GM19099 (cell line): ENCODE data around the gene CTDSPL.

Source experiments
- POLR2A ChIP-seq: IDR thresholded peaks from 3 replicates; pipeline ENCODE4 v1.6.1; 2011; ENCODE audit warnings: low read depth; ENCODE audit not compliant: insufficient read length; ENCODE audit errors: extremely low read depth

The CTDSPL gene

DNA sequence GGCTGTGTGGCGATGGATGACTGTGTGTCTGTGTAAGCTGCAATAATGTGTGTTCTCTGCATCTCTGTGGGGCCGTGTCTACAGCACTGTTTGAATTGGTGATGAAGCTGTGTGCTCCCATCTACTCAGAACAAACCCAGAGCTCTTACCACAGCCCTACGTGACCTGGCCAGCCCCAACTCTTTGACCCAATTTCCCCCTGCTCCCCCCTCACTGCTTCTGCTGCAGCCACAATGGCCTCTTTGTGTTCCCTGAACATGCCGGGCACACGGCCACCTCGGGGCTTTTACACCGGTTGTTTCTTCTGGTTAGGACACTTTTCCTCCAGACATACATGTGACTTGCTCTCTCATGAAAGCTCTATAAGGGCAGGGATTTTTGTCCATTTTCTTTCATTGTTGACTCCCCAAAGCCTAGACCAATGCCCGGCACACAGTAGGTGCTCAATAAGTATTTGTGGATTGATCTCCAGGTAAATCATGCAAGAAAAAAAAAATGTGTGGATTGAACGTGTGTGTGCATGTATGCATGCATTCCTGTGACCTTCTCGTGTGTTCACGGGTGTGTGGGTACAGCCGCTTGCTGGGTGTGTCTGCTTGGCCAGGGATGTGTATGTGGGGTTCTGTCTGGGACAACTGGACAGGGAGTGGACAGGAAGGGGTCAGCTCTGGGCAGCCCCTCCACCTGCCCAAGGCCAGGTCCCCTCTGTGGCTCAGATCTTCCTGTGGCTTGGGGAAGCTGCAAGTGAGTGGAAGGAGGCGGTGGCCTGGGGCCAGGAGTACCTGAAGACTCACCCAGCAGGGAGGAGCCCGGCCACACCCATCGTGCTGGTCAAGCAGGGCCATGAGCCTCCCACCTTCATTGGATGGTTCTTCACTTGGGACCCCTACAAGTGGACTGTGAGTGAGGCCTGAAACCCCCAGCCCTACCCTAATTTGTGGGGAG, 143.7 kb downstream of the CTDSPL start:
- TF ChIP-seq POLR2A, result no peak

DNA sequence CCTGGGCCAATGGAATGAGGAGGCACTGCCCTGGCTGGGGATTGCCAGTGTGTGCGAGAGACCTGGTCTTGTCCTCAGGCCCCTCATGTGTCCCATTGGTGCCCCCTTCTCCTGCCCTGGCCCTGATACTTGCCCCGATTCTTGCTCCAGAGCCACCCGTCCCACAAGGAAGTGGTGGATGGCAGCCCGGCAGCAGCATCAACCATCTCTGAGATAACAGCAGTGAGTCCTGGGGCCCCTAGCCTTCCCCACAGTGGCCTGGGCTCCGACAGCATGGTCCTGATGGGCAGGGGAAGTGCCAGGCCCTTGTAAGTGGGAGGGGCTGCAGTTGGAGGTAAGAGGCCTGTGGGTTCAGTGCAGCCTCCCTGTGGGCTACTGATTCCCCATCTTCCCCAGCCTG, 144.4 kb downstream of the CTDSPL start:
- no peak for TF ChIP-seq POLR2A

DNA sequence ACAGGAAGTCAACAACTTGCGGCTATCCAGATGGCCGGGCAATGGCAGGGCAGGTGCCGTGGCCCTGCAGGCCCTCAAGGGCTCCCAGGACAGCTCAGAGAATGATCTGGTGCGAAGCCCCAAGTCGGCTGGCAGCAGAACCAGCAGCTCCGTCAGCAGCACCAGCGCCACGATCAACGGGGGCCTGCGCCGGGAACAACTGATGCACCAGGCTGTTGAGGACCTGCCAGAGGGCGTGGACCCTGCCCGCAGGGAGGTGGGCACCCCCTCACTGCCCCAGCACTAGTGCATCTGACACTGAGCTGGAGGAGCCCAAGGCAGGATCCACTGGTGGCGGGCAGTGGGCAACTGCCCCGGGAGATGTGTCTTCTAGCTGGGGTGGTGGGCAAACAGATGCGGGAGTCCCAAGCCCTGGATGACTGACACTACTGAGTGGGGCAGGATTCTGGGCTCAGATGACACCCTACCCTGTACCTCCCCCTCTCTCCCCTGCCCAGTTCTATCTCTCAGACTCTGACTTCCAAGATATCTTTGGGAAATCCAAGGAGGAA, 144.8 kb downstream of the CTDSPL start:
- TF ChIP-seq POLR2A, result no peak

DNA sequence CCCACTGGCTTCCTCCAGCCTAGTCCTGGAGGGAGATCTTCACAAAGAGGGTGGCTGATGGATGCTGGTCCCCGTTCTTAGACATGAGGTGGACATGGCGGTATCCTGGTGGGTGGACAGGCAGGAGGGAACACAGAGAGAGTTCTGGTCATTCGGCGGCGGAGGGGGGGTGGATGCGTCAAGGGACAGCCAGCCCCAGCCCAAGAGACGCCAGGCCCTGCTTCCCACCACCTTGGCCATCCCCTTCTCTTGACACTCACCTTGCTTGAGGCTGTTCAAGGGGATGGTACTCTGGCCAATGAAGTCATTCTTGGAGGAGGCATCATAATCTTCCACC, 146.0 kb downstream of the CTDSPL start:
- TF ChIP-seq POLR2A, result no peak

DNA sequence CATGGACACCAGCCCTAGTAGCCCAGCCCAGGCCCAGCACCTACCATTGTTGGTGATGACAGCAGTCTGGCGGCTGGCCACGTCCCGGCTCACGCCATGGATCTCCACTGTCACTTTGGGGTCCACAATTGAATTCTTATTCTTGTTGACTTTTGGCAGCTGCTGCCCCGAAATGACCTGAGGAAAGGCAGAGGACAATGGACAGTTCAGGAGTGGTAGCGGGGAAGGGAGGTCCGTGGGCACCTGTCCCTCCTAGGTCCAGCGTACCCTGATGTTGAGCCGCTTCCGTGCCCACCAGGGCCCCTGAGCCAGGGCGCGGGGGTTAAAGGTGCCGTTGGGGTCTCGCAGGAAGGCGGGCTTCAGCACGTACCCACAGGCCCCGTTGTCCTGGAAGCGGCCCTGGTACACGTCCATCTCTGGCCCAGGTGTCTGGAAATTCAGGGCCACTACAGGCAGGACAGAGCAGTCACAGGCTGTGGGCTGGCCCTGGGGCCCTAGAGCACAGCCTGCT, 146.6 kb downstream of the CTDSPL start:
- no peak for TF ChIP-seq POLR2A

DNA sequence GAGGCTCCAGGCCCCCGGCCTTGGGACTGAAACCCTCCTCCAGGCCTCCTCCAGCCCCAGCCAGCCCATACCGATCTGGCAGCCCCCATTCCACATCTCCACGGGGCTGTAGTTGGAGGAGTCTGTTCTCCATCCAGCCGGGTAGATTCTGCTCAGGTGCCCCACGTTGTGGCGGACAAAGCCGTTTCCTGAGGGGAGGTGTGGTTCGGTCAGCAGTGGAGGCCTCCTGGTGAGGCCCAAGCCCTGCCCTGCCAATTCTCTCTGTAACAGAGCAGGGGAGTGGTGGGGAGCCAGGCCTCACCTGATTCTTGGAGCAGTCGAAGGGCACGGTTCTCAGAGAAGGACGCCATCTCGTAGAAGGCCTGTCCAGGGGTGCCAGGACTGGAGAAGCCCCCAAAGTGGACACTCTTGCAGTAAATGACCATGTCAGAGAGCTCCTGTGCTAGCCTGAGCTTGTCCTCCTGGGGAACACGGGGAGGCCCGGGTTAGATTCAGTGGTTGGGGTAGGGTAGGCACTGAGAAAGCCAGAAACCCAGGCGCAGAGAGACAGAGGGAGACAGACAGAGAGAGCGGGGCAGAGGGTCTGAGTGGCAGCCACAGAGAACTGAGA, 147.4 kb downstream of the CTDSPL start:
- TF ChIP-seq POLR2A, result no peak

- no peak for TF ChIP-seq POLR2A
Measured at GRCh38 chr3:38009807-38010591, 148.3 kb downstream of the CTDSPL start.

GRCh38 chr3:38011111-38011510, 149.4 kb downstream of the CTDSPL start:
- TF ChIP-seq POLR2A, result no peak

- no peak for TF ChIP-seq POLR2A
Measured at GRCh38 chr3:38015485-38015884, 153.8 kb downstream of the CTDSPL start.

- no peak for TF ChIP-seq POLR2A
Measured at GRCh38 chr3:38015984-38016383, 154.3 kb downstream of the CTDSPL start.

- TF ChIP-seq POLR2A, result no peak
Measured at GRCh38 chr3:38016410-38016809, 154.7 kb downstream of the CTDSPL start.

GRCh38 chr3:38016847-38017444, 155.3 kb downstream of the CTDSPL start:
- no peak for TF ChIP-seq POLR2A

DNA sequence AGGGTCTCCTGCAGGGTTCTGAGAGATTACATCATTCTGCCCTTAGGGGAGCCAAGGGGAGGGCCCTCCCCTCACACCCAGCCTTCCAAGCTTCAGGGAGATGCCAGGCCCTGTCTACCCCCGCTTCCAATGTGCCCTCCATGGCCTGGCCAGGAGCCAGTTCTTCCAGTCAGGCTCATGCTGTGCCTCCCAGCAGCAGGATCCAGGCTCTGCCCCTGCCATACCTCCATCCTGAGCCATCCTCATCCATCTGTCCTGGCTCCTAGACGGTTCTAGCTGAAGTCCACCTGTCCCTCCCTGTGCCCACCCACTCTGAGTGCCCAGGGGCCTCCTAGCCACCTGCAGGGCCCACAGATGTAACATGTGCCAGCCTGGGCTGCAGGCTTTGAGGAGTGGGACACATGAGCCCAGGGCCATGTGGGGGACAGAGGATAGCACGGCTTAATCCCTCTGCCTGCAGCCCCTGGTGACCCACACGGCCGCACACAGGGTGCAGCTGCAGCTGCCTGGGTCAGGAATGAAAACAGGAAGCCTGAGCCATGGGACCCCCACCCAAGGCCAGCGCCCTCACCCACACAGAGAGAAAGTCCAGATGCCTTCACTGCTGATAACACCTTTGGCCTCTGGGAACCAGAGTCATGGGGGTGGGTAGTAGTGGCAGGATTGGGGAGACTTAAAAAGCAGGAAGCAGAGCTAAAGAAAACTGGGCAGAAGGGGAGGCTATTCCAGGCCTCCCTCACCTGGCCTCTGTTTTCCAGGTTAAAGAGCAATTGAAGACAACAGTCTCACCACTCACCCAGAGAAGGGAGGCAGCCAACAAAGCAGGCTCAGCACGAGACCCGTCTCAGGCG, 156.0 kb downstream of the CTDSPL start:
- TF ChIP-seq POLR2A, result no peak
